ENCODE results near the gene UNKL.

The UNKL gene

DNA sequence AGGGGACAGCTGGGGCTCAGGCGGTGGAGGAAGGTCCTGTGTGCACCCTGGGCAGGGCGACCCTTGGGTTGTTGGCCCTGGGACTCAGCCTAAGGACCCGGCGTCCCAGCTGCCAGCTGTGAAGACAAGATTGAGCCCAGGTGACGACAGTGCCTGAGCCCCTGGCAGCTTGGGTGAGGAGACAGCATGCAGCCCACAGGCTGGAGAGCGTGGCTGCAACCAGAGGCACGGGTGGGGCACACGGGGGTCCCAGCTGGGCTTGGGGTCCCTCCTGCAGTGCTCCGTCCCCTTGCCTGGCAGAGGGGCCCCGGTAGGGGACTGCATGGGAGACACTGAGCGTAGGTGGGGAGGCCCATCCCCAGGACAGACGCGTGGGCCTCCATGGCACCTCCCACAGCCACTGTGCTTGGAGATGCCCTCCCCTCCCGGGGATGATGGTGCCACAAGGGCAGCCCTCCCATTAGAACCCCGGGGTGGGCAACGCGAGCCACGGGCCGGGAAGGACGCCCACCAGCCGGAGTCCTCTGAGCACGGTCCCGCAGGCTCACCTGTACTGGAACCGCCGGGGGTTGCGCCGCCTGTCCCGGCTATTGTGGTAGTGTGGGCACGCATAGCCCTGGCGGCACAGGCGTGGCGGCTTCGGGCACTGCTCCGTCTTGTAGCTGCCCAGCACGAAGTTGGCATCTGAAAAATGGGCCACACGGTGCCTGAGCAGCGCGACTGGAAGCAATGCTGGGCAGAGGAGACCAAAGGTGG, 15.5 kb downstream of the UNKL start:
- DNase-seq = no peak

DNA sequence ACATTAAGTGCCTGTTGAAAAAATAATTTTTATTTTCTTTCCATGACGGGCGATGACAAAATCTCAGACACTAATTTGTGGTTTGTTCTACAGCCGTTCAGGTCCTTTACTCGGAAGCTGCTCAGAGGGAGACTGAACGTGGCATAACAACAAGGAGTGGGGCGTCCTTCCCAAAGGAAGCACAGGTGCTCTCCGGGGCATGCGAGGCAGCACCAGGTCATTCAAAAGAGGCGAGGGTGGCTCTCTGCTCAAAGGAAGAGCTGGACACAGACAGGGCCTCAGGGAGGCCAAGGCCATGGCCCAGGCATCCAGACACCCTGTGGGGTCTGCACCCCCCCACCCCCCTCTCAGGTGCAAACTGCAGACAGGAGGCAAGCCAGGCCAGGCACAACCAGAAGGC, 16.2 kb downstream of the UNKL start:
- no peak for DNase-seq

DNA sequence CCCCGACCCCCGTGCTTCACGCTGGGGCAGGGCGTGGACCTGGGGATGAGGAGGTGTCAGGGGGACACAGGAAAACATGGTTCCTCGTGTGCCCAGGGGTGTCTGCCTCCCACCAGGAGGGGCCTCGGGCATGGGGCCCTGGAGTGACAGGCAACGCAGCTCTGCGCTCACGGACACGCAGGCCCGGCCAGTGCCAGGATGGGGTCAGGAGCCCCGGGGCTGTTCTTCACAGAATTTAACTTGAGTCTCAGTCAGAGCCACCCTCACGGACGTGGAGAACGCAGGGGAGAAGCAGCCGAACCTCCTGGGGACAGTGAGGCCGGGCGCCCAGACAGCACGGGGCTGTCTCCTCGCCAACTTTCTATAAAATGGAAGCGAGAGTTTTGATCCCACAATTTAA, 16.7 kb downstream of the UNKL start:
- no peak for DNase-seq

DNA sequence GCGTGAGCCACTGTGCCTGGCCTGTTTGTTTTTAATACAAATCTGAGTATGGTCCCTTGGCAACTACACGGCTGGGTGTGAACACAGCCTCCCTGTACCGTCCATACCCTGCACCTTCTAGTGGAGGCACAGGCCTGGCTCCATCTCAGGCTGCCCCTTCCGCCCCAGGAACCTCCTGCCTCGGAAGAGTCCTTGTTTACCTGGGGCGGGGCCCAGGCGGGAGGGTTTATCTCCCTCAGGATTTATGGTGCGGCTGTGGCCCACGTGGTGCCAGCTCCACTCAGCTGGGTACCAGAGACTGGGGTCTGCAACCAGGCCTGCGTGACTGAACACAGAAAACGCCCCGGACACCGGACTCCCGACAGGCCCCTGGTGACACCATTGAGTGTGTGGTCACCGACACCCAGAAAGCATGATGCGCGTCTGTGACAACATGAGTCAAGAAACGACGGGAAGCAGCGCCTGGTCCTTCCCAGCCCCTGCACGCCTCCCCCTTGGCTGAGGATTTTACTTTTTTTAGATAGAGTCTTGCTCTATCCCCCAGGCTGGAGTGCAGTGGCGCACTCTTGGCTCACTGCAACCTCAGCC, 19.0 kb downstream of the UNKL start:
- DNase-seq = no peak

DNA sequence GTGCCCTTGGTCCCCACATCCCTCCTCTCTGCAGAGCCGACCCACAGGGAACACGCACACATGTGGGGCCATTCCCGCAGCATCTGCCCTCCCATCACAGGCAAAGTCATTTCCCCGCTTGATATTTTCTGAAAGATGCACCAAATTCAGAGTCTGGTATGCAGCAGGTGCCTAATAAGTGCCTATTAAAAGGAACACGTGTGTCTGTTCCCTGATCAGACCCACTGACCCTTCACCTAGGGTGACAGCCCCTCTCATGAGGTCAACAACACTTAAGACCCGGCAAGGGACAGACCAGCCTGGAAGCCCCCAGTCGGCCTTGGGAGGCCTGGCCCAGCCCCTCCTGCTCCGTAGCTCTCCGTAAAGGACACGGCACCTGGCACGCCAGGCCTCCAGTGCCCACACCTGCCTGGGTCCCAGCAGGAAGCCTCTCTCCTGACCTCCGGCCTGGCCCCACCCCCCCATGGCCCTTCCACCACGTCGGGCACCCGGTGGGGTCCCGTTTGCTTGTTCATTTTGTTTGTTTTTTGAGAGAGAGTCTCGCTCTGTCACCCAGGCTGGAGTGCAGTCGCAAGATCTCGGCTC, 20.0 kb downstream of the UNKL start:
- DNase-seq = no peak

DNA sequence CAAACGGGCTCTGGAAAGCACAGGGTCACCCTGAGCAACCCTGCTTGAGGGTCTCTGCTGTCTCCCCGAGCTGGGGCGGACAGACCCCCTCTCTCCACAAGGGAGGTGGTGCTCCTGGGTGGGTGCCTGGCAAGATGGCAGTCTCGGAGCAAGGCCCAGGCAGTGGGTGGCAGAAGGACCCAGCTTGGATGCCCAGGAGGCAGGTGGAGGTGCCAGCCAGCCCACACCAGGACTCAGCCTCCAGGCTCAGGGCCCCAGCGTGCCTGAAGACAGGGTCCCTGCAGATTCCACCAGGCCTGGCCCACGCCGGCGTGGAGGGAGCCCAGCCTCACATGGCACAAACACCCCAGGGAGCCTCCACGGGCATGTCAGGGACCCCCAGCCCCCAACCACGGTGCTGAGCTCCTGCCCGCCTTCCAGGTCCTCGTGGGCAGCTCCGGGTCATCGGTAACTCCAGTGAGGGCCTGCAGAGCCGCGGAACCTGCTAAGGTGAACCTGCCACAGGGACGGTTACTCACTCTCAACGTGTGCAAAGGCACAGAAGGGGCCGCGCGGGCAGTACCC, 20.8 kb downstream of the UNKL start:
- DNase-seq = no peak

DNA sequence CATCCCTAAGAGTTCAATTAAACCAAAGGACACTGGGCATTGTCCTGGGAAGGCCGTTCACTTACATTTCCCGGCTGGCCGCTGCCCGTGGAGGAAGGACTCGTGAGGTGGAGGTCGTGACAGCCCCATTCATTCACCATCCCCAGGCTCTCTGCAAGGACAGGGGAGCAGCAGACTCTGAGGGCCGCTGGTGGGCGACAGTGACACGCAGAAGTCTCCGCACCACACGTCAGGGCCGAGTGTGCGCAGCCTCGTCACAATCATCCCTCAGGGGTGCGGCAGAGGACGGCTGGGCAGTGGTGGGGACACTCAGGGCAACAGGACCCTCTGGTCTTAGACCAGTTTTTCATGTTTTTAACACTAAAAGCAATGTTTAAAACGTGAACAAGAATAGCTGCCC, 21.7 kb downstream of the UNKL start:
- no peak for DNase-seq

DNA sequence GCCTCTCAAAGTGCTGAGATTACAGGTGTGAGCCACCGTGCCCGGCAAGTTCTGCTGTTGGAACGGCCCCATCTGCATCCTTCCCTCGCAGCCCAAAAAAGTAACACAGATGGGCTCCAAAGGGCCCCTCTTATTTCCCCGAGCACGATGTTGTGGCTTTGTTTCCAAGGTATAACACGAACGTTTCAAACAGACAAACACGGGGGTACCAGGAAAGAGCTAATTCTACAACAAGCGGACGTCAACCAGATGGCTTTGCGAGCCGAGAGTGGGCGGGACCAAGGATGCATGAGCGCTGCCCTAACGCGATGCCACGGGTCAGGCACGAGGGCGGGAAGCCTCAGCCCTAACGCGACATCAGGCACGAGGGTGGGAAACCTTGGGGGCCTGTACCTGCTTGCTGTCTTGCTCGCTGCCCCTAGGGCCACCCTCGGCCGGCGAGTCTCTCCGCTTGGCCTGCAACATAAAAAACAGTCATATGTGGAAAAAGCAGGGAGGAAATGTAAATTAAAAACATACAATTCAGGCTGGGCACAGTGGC, 24.2 kb downstream of the UNKL start:
- no peak for DNase-seq

DNA sequence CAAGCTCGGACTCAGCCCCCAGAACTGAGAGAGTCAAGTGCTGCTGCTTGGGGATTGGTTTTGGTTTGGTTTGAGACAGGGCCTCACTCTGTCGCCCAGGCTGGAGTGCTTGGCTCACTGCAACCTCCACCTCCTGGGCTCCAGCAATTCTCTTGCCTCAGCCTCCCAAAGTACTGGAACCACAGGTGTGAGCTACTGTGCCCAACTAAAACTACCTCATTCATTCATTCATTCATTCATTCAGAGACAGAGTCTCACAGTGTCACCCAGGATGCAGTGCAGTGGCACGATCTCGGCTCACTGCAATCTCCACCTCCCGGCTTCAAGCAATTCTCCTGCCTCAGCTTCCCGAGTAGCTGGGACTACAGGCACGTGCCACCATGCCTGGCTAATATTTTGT, 24.7 kb downstream of the UNKL start:
- no peak for DNase-seq

DNA sequence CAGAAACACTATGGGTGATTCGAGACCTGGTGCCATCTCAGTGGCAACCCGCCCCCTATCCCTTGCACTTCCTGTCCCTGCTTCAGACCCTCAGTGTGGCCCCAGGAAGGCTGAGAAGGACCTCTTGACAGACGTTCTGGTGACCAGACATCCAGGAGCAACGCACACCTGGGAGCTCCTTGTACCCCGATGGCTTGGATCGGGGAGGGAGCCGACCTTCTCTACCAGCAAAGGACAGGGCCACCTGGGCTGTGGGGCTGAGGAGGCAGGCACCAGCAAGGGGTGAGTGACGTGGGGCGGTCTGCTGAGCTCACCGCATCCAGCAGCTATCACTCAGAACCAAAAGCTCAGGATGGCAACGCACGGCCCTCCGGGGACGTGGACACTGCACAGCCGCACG, 27.2 kb downstream of the UNKL start:
- no peak for DNase-seq

DNA sequence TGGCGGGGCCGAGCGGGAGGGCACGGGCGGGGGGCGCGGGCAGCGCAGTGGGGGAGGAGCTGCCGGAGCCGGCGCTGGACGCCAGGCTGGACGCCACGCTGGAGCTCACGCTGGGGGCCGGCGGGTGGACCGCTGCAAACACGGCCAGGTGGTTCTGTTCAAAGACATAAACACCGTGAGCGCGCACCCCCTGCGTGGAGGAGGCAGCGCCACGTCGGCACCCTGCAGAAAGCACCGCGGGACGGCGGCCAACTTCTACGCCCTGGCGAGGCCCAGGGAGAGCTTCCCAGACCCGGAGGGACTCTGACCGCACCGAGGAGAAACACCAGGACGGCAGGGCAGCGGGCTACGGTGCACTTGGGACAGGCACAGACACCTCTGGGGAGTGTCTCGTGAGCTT, 29.3 kb downstream of the UNKL start:
- no peak for DNase-seq

DNA sequence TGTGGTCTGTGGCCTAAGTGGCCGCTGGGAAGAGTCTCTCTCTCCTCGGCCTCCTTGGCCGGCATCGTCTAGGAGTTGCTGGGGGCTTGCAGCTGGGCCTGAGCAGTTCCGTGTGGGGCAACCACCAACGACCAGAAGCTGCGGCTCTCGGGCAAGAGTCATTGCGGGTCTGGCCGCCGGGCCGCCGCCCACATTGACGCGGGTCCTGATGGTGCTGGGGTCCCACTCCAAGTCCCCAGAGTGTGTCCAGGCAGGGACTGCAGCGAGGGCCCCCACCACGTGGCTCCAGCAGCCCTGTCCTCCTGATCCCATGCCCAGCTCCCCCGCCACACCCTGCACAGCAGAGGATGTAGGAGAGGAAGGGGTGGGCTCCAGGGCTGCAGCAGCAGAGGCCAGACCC, 30.9 kb downstream of the UNKL start:
- DNase-seq = no peak

DNA sequence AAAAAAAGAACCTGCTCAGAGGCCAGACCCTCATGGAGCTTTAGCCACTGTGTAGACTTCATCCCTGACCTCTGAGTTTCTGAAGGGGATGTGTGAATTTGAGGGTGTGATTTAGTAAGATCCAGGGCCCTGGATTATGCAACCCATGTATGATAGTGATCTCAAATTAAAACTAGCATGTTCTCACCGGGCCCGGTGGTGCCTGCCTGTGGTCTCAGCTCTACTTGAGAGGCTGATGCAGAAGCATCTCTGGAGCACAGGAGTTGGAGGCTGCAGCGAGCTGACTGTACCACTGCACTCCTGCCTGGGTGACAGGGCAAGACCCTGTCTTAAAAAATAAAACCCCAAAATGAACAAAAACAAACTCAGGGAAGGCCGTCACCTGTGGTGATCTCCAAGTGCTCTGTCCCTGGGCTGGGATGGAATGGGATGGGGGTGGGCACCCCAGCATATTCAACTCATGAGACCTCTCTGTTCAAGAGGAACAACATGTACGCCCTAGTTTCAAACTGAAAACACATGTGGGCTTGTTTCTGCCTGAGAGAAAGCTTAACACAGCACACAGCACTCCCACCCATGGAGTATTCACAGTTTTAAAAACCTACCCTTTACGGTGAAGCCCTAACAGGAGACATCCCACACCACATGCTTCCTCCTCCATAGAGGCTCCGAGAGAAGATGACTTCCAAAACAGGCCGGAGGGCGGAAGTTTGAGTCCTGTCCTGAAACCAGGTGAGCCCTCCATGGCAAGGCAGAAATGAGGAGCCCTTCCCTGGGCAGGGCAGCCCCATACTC, 32.7 kb downstream of the UNKL start:
- DNase-seq = no peak

DNA sequence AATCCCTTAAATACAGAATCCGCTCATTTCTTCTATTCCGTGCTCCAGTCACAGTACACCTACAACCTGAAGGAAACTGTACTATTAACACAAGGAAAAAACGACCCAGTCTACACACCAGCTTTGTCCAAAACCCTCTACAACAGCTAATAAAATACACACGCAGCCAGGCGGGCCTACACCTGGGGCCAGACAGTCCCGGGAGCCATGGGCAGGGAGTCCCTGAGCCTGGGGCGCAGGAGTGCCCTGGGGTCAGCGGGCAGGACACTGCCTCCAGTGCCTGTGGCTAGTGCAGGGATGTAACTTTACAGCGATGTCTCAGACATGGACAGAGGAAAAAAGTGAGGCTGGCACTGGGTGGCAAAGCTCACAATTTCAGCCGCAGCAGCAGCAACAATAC, 34.3 kb downstream of the UNKL start:
- DNase-seq = no peak

DNA sequence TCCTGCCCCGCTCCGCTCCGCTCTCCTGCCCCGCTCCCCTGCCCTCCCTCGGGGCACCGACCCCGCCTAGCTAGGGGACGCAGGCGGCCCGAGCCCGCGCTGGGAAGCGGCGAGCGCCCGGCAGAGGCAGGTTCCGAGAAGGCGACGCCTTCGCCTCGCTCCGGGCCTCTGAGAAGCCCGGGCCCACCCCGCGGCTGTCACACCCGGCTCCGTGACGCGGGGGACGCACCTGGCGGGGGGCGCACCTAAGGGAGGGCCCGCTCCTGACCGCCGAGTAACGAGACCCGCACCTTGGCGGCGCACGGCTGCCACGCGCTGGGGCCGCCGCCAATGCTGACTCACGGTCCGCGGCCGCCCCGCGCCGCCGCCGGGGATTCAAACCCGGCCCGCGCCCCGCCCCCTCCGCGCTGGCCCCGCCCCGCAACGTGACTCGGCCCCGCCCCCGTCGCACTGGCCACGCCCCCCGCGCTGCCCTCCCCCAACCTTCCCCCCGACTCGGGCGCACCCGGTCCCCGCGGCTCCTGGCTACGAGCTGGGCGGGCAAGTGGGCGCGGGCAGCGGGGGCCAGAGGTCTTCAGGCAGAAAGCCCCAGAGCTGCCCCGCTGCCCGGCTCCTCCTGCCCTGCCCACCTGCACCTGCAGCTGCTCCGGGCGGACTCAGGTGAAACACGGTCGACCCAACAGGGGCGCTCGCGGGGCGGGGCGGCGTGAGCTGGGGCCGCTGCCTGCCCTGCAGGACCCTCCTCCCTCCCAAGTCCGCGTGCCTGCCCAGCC, 35.0 kb downstream of the UNKL start:
- DNase-seq = peak; percentile 65

DNA sequence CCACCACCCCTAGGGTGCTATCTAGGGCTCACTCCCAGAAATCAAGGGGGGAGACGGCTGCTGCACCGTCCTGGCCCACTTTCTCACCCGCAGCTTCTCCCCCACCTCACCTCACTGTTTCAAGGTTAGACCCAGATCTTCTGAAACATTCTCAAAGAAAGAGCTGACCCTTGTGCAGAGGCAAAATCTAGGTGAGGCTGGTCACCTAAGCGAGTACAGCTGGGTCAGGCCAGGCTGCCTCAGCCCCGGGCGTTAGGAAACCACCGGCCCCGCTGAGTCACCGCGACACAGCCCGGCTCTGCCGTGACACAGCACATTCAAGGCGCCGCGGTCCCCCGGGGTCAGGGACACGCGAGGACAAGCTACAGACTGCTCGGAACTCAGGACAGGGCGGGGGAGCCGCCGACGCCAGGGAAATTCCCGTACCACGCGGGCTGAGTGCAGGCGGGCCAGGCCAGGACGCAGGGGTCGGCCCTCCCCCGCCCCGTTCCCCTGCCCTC, 35.6 kb downstream of the UNKL start:
- peak; percentile 79 for DNase-seq

DNA sequence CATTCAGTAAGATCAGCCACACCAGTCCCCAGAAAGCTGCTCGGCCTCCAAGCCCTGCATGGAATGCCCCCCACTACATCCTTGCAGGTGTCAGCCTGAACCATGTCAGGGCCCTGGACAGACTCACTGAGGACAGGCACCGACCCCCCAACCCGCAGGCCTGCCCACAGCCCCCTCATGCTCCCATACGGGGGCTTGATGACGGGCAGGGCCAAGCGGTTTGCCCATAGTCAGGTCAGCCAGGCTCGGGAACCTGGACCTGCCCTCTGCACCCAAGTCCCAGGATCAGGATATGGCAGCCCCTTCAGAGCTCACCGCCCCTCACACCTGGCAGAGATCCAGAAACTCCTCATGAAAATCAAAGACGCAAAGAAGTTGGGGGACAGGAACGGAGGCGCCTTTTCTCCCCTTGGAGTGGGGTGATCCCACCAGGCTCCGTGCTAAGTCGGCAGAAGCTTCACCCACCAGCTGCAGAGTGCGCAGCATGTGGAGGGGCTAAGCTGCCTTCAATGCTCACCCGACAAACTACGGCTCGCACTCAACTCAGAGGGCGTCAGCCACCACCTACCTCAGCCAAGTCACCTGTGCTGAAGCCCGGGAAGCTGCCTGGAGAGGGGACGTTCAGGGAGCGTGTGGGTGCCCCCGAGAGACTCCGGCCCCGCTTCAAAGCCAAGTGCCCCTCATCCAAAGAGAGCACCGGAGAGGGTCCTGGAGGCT, 36.3 kb downstream of the UNKL start:
- DNase-seq = no peak

DNA sequence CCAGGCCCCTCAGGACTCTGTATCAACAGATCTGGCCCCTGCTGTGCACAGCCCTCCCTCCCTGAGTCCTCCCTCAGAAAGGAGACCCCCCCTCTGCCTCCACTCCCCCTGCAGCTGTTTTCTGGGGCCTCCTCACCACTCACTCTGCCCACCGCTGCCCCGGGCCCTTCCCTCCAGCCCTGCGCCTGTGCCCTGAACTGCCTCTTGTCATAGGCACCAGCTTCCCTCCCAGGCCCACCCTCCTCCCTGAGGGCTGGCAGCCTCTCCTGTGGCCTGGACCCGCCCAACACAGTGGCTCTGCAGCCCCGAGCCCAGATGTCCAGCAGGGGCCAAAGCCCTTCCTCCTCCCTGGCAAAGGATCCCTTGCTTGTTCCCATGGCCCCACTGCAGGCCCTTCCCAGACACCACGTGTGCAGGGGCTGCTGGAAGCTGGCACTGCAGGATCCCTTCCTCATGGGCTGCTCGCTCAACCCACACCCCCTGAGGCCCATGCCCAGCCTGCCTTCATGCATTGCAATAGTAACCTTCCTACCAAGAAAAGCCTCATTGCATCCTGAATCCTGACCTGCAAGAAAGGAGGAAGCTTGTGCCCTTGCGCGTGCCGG, 37.0 kb downstream of the UNKL start:
- no peak for DNase-seq

DNA sequence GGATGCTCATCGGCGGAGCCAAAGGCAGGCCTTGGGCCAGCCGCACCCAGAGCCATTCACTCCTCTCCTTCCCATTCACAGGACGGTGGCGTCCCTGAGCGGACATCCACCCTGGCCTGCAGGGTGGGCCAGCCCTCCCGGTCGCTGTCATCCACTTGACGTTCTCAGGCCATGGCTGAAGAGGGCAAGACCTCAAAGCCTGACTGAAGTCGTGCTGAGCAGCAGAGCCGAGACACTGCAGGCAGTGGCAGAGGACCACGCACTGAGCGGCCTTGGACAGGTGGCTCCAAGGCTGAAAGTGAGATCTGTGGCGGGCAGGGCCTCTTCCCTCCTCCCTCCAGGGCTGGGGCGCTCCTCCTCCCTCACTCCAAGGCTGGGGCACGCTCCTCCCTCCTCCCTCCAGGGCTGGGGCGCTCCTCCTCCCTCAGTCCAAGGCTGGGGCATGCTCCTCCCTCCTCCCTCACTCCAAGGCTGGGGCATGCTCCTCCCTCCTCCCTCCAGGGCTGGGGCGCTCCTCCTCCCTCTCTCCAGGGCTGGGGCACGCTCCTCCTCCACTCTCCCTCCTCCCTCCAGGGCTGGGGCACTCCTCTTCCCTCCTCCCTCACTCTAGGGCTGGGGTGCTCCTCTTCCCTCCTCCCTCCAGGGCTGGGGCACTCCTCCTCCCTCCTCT, 38.6 kb downstream of the UNKL start:
- DNase-seq = no peak

DNA sequence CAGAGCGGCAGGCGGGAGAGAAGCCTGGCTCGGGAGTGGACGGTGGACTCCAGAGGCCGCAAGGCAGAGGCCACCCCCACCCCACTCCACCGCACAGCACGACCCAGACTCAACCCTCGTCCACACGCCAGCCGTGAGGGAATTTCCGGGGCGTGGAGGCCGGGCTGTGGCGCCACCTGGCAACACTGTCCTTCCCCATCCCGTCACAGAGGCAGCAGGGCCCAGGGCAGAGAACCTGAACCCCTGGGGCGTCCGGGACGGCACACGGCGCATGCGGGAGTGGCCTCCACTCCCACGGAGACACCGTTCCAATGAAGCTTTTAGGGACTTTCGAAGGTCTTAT, 39.2 kb downstream of the UNKL start:
- DNase-seq = no peak

All from EL (cell line).